ENCODE results near the gene TEAD2. TPM values are rescaled to one million over a fixed set of nuclear protein-coding genes. Genes with fewer than 3 reads are reported as not detected.
A peak's percentile ranks its signal among the peaks of the same experiment; 100 is the strongest.

The TEAD2 gene
- total RNA-seq, 6 experiments from 2014 or later: 16.5 to 23.1 (median 20.8) TPM

DNA sequence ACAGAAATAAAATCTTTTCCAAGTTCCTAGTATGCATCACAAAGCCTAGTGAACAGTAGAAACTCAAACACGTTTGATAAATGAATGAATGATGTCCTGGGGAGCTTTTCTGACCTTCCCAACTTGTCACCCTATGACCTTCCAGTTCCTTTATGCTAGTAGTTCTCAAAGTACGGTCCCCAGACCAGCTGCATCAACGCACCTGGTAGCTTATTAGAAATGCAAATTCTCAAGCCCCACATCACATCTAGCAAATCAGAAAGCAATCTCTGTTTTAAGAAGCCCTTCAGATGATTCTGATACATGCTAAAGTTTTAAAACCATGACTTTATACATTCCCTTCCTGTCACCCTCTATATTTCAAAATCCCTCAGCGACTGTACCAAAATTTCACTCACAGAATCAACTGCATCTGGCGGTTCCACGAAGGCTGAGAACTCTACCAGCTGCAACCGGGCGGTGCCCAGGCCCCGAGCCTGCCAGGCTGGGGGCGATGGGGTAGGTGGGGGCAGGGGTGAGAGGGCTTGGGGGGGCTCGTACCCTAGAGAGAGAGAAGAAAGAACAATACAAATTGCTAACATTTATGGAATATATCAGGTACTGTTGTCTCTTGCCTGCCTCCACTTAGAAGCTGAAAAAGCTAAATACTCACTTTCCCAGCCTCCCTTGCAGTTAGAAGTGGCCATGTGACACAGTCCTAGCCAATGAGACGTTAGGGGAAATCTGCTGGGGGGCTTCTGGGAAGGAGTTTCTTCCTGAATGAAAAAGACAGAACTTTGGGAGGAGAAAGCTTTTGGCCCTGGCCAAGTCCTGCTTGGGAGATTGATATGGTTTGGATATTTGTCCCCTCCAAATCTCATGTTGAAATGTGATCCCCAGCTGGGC is 13.7 kb downstream of the TEAD2 start:
- Mint-ChIP-seq H3K27ac (no peak overlapping the region), H3K9me3 (no peaks in the 10 kb centered on the region), H3K27me3 (ENCODE audit: insufficient read depth) (no peaks in the 10 kb centered on the region), H3K4me3 (no peak overlapping the region), H3K4me1 (ENCODE audit: low read depth) (no peaks in the 10 kb centered on the region), H3K36me3 (ENCODE audit: low read depth) (peaks cover 30% of the 10 kb centered on the region)
- DNase-seq: no peak
- TF ChIP-seq, protein P1, sequence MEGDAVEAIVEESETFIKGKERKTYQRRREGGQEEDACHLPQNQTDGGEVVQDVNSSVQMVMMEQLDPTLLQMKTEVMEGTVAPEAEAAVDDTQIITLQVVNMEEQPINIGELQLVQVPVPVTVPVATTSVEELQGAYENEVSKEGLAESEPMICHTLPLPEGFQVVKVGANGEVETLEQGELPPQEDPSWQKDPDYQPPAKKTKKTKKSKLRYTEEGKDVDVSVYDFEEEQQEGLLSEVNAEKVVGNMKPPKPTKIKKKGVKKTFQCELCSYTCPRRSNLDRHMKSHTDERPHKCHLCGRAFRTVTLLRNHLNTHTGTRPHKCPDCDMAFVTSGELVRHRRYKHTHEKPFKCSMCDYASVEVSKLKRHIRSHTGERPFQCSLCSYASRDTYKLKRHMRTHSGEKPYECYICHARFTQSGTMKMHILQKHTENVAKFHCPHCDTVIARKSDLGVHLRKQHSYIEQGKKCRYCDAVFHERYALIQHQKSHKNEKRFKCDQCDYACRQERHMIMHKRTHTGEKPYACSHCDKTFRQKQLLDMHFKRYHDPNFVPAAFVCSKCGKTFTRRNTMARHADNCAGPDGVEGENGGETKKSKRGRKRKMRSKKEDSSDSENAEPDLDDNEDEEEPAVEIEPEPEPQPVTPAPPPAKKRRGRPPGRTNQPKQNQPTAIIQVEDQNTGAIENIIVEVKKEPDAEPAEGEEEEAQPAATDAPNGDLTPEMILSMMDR (IDR thresholded peaks at IDR 0.05): no peak

DNA sequence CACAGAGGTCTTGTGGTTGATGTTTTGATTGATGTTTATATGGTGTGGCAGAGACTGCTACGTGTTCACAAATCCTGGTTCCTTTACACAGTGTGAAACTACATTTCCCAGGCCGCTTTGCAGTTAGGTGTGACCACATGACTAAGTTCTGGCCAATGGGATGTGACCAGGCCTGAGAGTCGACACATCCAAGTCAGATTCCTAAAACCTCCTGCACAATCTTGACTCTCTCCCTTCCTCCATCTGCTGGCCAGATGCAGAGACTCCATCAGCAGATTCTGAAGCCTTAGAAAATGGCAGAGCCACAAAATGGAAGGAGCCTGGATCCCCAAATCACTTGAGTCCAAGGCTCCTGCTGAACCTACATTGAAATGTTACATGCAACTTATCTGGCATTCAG is 14.4 kb downstream of the TEAD2 start:
- TF ChIP-seq, protein P1 (IDR thresholded peaks at IDR 0.05): peak; percentile 55
- H3K9me3 Mint-ChIP-seq: no peaks in the 10 kb centered on the region
- H3K4me1 Mint-ChIP-seq (ENCODE audit: low read depth): no peaks in the 10 kb centered on the region
- no peak overlapping the region for H3K27ac Mint-ChIP-seq
- no peak overlapping the region for H3K4me3 Mint-ChIP-seq
- peaks cover 32% of the 10 kb centered on the region for H3K36me3 Mint-ChIP-seq (ENCODE audit: low read depth)
- DNase-seq: peak; percentile 68
- H3K27me3 Mint-ChIP-seq (ENCODE audit: insufficient read depth): peaks cover 1% of the 10 kb centered on the region; the same call in 1 of the 2 replicates

DNA sequence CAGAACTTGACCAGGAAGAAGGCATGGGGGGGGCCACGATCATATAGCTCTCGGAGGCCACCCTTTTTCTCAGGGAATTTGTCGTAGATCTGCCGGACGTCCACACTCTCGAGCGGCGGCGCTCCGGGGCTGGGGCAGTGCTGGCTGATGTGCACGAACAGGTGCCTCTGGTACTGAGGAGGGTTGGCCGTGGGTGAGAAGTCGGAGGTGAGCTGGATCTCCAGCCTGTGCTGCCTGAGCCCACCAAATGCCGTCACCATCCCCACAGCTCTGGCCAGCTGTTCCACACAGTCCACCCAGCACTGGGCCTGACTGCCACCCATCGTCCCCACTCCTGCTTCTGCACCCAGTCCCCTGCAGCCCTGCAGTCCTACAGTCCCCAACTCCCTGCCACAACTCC is 15.0 kb downstream of the TEAD2 start:
- H3K9me3 Mint-ChIP-seq: no peaks in the 10 kb centered on the region
- no peak overlapping the region for H3K27ac Mint-ChIP-seq
- no peak overlapping the region for H3K4me3 Mint-ChIP-seq
- H3K27me3 Mint-ChIP-seq (ENCODE audit: insufficient read depth): peaks cover 2% of the 10 kb centered on the region
- H3K36me3 Mint-ChIP-seq (ENCODE audit: low read depth): peaks cover 37% of the 10 kb centered on the region
- H3K4me1 Mint-ChIP-seq (ENCODE audit: low read depth): no peaks in the 10 kb centered on the region
- TF ChIP-seq, protein P1 (IDR thresholded peaks at IDR 0.05): no peak
- no peak for DNase-seq

DNA sequence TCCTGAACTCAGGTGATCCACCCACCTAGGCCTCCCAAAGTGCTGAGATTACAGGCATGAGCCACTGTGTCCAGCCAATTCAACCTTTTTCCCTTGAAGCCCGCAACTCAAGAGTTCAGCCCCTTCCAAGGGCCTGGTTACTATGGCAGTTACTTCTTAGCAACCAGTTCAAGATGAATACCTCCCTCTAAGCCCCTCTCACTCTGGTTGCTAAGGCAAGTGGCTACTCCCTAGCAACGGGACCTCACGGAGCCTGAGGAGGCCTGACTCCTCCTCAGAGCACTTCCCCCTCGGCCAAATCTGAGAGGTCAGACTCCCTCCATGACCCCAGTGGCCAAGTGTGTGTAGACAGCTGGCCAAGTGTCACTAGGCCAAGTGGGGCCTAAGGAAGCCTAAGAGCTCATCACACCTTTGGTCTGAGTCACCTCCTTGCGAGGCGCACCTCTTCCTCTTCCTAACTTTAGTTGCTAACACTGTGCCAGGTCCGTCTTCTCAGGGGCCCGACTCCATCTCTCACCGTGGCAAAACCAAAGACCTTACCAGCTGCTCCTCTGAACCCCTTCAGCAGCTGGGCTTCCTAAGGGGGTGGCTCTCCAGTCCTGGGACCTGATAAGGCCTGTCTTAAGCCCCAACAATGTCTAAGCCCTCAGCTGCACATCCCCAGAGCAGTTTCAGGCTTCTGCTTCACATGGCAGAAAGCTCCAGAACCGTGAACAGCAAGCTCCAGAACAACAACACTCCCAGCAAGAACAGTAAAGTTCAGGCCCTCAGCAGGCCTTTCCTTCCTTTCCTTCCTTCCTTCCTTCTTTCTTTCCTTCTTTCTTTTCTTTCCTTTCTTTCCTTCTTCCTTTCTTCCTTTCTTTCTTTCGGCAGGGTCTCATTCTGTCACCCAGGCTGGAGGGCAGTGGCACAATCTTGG is 17.5 kb downstream of the TEAD2 start:
- no peak overlapping the region; the same call in 1 of the 2 replicates for H3K27ac Mint-ChIP-seq
- H3K9me3 Mint-ChIP-seq: no peaks in the 10 kb centered on the region
- TF ChIP-seq, protein P1 (IDR thresholded peaks at IDR 0.05): no peak
- H3K36me3 Mint-ChIP-seq (ENCODE audit: low read depth): peaks cover 40% of the 10 kb centered on the region
- DNase-seq: no peak
- no peak overlapping the region for H3K4me3 Mint-ChIP-seq
- H3K4me1 Mint-ChIP-seq (ENCODE audit: low read depth): no peaks in the 10 kb centered on the region
- peaks cover 5% of the 10 kb centered on the region for H3K27me3 Mint-ChIP-seq (ENCODE audit: insufficient read depth)

DNA sequence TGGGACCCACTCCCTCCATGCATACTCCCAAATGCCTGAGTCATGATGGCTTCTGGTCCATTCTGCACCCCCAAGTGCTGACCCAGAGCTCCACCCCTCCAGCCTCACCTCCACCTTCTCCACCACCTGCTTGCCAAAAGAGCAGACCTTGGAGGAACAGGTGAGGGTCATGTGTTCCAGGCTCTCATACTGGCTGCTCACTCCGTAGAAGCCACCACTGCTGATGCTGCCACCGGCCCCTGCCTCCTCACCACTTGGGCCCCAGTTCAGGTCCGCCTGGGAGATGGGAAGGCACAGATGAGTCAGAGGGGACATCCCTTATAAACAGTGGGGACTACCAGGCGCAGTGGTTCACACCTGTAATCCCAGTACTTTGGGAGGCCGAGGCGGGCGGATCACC is 19.1 kb downstream of the TEAD2 start:
- no peak overlapping the region for H3K27ac Mint-ChIP-seq
- TF ChIP-seq, protein P1 (IDR thresholded peaks at IDR 0.05): no peak

More for the DNA sequence above, 19.1 kb downstream of the TEAD2 start:
- peaks cover 11% of the 10 kb centered on the region for H3K27me3 Mint-ChIP-seq (ENCODE audit: insufficient read depth)
- DNase-seq: no peak
- H3K4me1 Mint-ChIP-seq (ENCODE audit: low read depth): no peaks in the 10 kb centered on the region
- H3K36me3 Mint-ChIP-seq (ENCODE audit: low read depth): peaks cover 32% of the 10 kb centered on the region
- no peak overlapping the region for H3K4me3 Mint-ChIP-seq
- no peaks in the 10 kb centered on the region for H3K9me3 Mint-ChIP-seq
